Adipocyte (in vitro differentiated cells): ENCODE measurements around the gene ATP2A3.

ENCODE experiments used
- DNase-seq: peaks from one replicate; pipeline ENCODE4 v3.0.0-alpha.2; 2015; ENCODE audit warnings: low read depth
- H3K27me3 ChIP-seq: replicated peaks from 2 replicates; pipeline ENCODE4 v1.7.0; 2013; ENCODE audit warnings: mild to moderate bottlenecking, low read length, moderate library complexity; ENCODE audit not compliant: control insufficient read depth, insufficient read depth
- H3K36me3 ChIP-seq: 2 replicates; pipeline ENCODE4 v1.7.0; 2013; ENCODE audit warnings: low read length, mild to moderate bottlenecking, moderate library complexity; ENCODE audit not compliant: control insufficient read depth, insufficient read depth, severe bottlenecking
- H3K4me1 ChIP-seq: 2 replicates; pipeline ENCODE4 v1.7.0; 2013; ENCODE audit warnings: mild to moderate bottlenecking, low read length, moderate library complexity; ENCODE audit not compliant: control insufficient read depth, insufficient read depth
- H3K4me3 ChIP-seq: 2 replicates; pipeline ENCODE4 v1.7.0; 2013; ENCODE audit warnings: mild to moderate bottlenecking, low read length, moderate library complexity
- H3K9ac ChIP-seq: 2 replicates; pipeline ENCODE4 v1.7.0; 2013; ENCODE audit warnings: mild to moderate bottlenecking, low read length, moderate library complexity
- H3K9me3 ChIP-seq: 2 replicates; pipeline ENCODE4 v1.7.0; 2013; ENCODE audit warnings: mild to moderate bottlenecking, low read length, moderate library complexity; ENCODE audit not compliant: control insufficient read depth

ATP2A3 gene

DNA sequence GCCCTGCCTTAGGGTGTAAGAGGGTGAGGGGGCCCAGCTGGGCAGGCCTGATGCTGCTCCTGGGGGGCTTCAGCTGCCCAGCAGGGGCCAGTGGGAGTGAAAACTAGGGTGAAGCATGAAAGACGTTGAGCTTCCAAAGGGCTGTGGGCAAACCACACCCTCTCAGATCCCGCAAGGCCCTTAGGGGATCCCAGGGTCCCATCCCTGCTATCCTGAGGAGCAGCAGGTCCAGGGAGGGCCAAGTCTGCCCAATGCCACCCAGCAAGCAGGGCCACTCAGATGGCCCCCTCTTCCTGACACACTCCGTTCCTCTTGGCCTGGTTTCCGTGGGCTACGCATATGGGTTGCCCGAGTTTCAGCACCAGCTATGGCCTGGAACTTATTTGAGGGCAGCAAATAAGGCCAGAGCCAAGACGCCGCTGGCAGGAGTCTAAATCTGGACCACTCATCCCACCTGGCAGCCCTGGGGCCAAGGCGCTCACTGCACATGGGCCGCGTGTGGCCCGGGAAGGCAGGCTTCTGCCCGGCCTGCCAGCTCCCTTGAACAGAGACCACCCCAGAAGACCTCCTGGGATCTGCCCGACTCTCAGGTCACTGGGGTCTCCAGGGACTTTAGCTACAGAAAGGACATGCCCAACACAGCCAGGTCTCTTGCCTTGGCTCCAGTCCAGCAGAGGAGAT lies 4.2 kb downstream of the ATP2A3 start:
- Histone ChIP-seq H3K36me3 (no peaks in the 10 kb centered on the region), H3K27me3 (peaks cover 23% of the 10 kb centered on the region), H3K9me3 (no peaks in the 10 kb centered on the region), H3K4me1 (peaks cover 4% of the 10 kb centered on the region), H3K4me3 (no peak overlapping the region), H3K9ac (no peak overlapping the region)
- no peak for DNase-seq

GRCh38 chr17:3959295-3959899 lies 4.8 kb downstream of the ATP2A3 start:
- Histone ChIP-seq H3K9ac (no peak overlapping the region), H3K4me3 (no peak overlapping the region), H3K27me3 (peaks cover 19% of the 10 kb centered on the region), H3K4me1 (peaks cover 4% of the 10 kb centered on the region), H3K36me3 (no peaks in the 10 kb centered on the region), H3K9me3 (no peaks in the 10 kb centered on the region)
- DNase-seq: peak; percentile 40

- Histone ChIP-seq H3K4me3 (no peak overlapping the region), H3K4me1 (peaks cover 4% of the 10 kb centered on the region)
Observed at GRCh38 chr17:3957735-3958599, 6.3 kb downstream of the ATP2A3 start.

GRCh38 chr17:3956983-3957382 lies 7.3 kb downstream of the ATP2A3 start:
- no peak overlapping the region for H3K9ac ChIP-seq
- H3K36me3 ChIP-seq: no peaks in the 10 kb centered on the region
- peaks cover 4% of the 10 kb centered on the region for H3K4me1 ChIP-seq
- no peaks in the 10 kb centered on the region for H3K9me3 ChIP-seq
- no peak overlapping the region for H3K4me3 ChIP-seq
- no peak for DNase-seq
- peaks cover 13% of the 10 kb centered on the region for H3K27me3 ChIP-seq

More at GRCh38 chr17:3957735-3958599, 6.3 kb downstream of the ATP2A3 start:
- DNase-seq: no peak
- H3K9ac ChIP-seq: no peak overlapping the region
- no peaks in the 10 kb centered on the region for H3K36me3 ChIP-seq
- H3K27me3 ChIP-seq: peaks cover 19% of the 10 kb centered on the region
- no peaks in the 10 kb centered on the region for H3K9me3 ChIP-seq

DNA sequence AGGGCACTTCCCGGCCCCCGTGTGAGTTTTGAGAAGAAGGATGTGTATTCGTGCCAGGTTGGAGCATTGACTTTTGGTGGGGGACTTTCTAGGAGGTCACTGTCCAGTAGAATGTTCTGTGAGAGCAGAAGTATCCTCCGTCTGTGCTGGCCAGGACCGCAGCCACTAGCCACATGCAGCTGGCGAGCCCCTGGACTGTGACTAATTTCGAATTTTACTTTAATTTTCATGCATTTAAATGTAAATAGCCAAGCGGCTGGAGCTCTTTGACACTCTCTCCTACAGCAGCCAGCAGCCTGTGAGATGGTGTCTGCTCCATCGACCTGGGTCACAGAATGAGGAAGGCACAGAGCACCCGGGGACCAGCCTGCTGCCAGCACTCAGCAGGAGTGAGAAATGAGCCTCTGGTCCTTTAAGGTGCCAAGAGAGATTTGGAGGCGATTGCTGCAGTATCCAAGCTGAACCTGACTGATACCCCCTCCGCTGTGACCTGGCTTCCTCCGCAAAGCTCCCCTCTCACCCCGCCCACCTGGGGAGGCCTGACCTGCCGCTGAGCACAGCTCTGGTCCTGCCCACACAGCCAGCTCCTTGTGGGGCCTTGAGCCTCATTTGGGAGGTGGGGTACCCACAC lies 7.8 kb downstream of the ATP2A3 start:
- no peak overlapping the region for H3K4me3 ChIP-seq
- no peak for DNase-seq
- H3K9me3 ChIP-seq: no peaks in the 10 kb centered on the region
- H3K4me1 ChIP-seq: peaks cover 4% of the 10 kb centered on the region
- H3K9ac ChIP-seq: no peak overlapping the region
- peaks cover 7% of the 10 kb centered on the region for H3K27me3 ChIP-seq
- H3K36me3 ChIP-seq: no peaks in the 10 kb centered on the region

DNA sequence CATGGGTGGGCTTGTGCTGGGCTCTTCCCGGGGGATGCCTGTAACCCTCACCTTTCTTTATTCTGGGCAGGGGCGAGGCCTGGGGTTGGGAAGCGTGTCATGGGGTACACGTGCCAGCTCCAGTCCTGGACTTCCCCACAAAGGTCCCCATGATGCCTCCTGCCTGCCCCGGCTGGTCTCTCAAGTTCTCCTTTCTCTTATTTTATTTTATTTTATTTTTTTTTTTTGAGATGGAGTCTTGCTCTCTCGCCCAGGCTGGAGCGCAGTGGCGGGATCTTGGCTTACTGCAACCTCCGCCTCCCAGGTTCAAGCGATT lies 8.6 kb downstream of the ATP2A3 start:
- peaks cover 6% of the 10 kb centered on the region for H3K27me3 ChIP-seq

DNA sequence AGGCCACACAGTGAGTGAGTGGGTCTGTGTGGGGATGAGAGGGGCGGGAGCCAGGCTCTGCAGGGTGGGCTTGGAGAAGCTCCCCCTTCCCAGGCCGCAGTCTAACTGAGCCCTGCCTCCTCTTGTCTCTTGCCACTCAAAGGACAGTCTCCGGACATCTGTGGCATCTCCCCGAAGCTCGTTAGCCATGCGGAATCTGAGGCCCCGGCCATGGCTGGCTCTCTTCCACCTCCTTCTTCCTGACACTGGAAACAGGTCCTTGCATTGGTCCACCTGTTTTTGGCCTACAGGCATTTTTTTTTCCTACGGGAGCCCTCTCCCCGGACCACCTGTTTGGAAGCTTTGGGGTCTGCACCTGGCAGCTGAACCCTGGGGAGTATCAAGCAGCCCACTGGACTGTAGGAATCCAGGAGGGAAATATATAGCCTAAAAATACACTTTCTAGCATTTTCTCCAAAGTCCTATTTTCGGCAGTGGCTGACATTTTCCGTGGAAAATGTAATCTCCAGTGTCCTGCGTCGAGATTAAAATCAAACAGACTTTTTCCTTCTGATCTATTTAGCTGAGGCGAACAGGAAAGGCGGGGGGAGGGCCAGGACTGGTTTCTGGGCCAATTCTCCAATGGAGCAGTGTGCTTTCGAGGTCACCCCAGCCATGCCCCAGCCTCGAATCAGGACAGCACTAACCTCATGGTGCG lies 9.1 kb downstream of the ATP2A3 start:
- H3K27me3 ChIP-seq: peaks cover 4% of the 10 kb centered on the region

More for the DNA sequence above, 8.6 kb downstream of the ATP2A3 start:
- no peak overlapping the region for H3K9ac ChIP-seq
- H3K4me3 ChIP-seq: no peak overlapping the region
- no peak for DNase-seq
- no peaks in the 10 kb centered on the region for H3K36me3 ChIP-seq
- peaks cover under 1% of the 10 kb centered on the region for H3K4me1 ChIP-seq
- H3K9me3 ChIP-seq: no peaks in the 10 kb centered on the region

DNA sequence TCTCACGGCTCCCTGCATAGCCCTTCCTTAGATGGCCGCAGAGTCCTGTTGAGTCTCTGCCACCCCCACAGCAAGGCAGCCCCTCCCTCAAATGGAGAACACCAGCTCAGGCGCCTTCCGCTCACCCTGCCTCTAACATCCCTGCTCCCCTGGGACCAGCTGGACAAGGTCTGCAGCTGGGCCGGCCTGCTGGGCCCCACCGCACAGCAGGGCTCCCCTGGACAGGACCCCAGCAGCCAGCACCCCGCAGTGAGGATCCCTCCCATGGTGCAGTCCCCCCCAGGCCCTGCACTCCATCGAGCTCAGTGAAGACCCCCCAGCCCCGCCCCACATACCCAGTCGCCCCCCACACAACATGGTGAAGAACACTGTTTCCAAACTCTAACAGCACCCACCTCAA lies 10.2 kb downstream of the ATP2A3 start:
- no peaks in the 10 kb centered on the region for H3K36me3 ChIP-seq
- H3K27me3 ChIP-seq: peaks cover 4% of the 10 kb centered on the region

More for the DNA sequence above, 9.1 kb downstream of the ATP2A3 start:
- H3K9me3 ChIP-seq: no peaks in the 10 kb centered on the region
- H3K4me3 ChIP-seq: no peak overlapping the region
- no peak for DNase-seq
- H3K36me3 ChIP-seq: no peaks in the 10 kb centered on the region
- no peak overlapping the region for H3K9ac ChIP-seq
- no peaks in the 10 kb centered on the region for H3K4me1 ChIP-seq

DNA sequence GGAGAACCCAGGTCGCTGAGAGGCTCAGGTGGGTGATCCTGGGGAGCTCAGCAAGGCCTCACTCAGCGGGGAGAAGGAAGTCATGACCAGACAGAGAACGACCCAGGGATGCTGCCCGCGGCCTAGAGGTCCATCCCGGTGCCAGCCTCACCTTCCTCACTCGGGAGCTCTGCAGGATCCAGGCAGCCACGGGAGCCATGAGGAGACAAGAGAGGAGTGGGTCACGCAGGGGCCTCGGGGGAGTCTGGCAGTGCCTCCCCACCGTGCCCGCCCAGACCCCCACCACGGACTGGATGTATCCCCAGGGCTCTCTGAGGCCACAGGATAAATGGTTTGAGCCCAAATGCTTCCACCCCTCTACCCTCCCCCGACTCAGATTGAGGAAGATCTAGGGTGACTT lies 10.7 kb downstream of the ATP2A3 start:
- Histone ChIP-seq H3K4me3 (no peak overlapping the region), H3K9me3 (no peaks in the 10 kb centered on the region), H3K4me1 (no peaks in the 10 kb centered on the region), H3K27me3 (peaks cover 4% of the 10 kb centered on the region), H3K9ac (no peak overlapping the region), H3K36me3 (no peaks in the 10 kb centered on the region)
- DNase-seq: no peak

More for the DNA sequence above, 10.2 kb downstream of the ATP2A3 start:
- no peak for DNase-seq
- H3K4me3 ChIP-seq: no peak overlapping the region
- H3K9me3 ChIP-seq: no peaks in the 10 kb centered on the region
- no peaks in the 10 kb centered on the region for H3K4me1 ChIP-seq
- no peak overlapping the region for H3K9ac ChIP-seq

DNA sequence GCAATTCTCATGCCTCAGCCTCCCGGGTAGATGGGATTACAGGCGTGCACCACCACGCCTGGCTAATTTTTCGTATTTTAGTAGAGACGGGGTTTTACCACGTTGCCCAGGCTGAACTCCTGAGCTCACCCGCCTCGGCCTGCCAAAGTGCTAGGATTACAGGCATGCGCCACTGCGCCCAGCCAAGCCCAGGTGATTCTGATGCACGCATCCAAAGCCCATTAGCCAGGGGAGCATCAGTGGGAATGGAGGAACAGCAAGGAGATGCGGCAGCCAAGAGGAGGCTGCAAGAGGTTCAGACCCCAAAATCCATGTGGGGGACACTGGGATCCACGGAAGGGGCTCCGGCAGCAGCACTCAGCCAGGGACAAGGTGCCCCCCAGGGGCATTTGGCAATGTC lies 12.1 kb downstream of the ATP2A3 start:
- H3K36me3 ChIP-seq: no peaks in the 10 kb centered on the region
- no peak for DNase-seq
- H3K9ac ChIP-seq: no peak overlapping the region
- H3K9me3 ChIP-seq: no peaks in the 10 kb centered on the region
- H3K27me3 ChIP-seq: peaks cover 4% of the 10 kb centered on the region
- no peaks in the 10 kb centered on the region for H3K4me1 ChIP-seq
- no peak overlapping the region for H3K4me3 ChIP-seq
